SK-N-SH treated with all-trans-retinoic acid at 6 μM for 48 hours (cell line): Measurements from ENCODE around the gene DPM3.

Experiments
- CREB5 ChIP-seq: fragments of 250-450 bp; sonication (Bioruptor Pico); IDR thresholded peaks from 2 replicates; pipeline ENCODE4 v1.5.1; 2020; ENCODE audit warnings: low read depth, mild to moderate bottlenecking, moderate library complexity
- CSDC2 ChIP-seq: fragments of 250-450 bp; sonication (Bioruptor Pico); IDR thresholded peaks from 2 replicates; pipeline ENCODE4 v1.5.0; 2020; ENCODE audit warnings: mild to moderate bottlenecking, moderate library complexity
- ESRRG ChIP-seq: fragments of 250-450 bp; sonication (Bioruptor Pico); IDR thresholded peaks from 2 replicates; pipeline ENCODE4 v1.6.1; 2021; ENCODE audit warnings: mild to moderate bottlenecking
- OSR1 ChIP-seq: fragments of 250-450 bp; sonication (Bioruptor Pico); IDR thresholded peaks from 2 replicates; pipeline ENCODE4 v1.8.0; 2022; ENCODE audit warnings: moderate library complexity, mild to moderate bottlenecking, inconsistent platforms
- POU6F1 ChIP-seq: fragments of 250-450 bp; sonication (Bioruptor Pico); IDR thresholded peaks from 2 replicates; pipeline ENCODE4 v1.8.0; 2021; ENCODE audit warnings: low read depth, mild to moderate bottlenecking, moderate library complexity, borderline replicate concordance
- PPARA ChIP-seq: fragments of 250-450 bp; sonication (Bioruptor Pico); IDR thresholded peaks from 2 replicates; pipeline ENCODE4 v1.5.0; 2020; ENCODE audit warnings: mild to moderate bottlenecking, borderline replicate concordance
- RARB ChIP-seq: fragments of 250-450 bp; sonication (Bioruptor Pico); IDR thresholded peaks from 2 replicates; pipeline ENCODE4 v1.8.0; 2021; ENCODE audit warnings: mild to moderate bottlenecking, moderate library complexity
- SNAI2 ChIP-seq: fragments of 250-450 bp; sonication (Bioruptor Pico); IDR thresholded peaks from 2 replicates; pipeline ENCODE4 v1.5.0; 2020; ENCODE audit warnings: mild to moderate bottlenecking, moderate library complexity
- TSHZ2 ChIP-seq: fragments of 250-450 bp; sonication (Bioruptor Pico); IDR thresholded peaks from 2 replicates; pipeline ENCODE4 v1.5.0; 2020; ENCODE audit warnings: mild to moderate bottlenecking, moderate library complexity
- ZFP3 ChIP-seq: fragments of 250-450 bp; sonication (Bioruptor Pico); IDR thresholded peaks from 2 replicates; pipeline ENCODE4 v1.5.0; 2020; ENCODE audit warnings: mild to moderate bottlenecking, moderate library complexity
- ZFP30 ChIP-seq: fragments of 450-650 bp; formaldehyde crosslinking; IDR thresholded peaks from 2 replicates; pipeline ENCODE4 v1.5.0; 2022; ENCODE audit warnings: mild to moderate bottlenecking, moderate library complexity
- ZNF565 ChIP-seq: fragments of 450-650 bp; formaldehyde crosslinking; conservative IDR thresholded peaks from 2 replicates; pipeline ENCODE4 v1.5.0; 2020; ENCODE audit warnings: low read depth, mild to moderate bottlenecking, moderate library complexity
- ZNF8 ChIP-seq: fragments of 450-650 bp; formaldehyde crosslinking; IDR thresholded peaks from 2 replicates; pipeline ENCODE4 v1.5.0; 2020; ENCODE audit warnings: mild to moderate bottlenecking, moderate library complexity

- TF ChIP-seq CSDC2 (CRISPR knock-in tag) (no peak), OSR1 (CRISPR knock-in tag) (no peak), ZNF8 (CRISPR knock-in tag) (no peak), PPARA (no peak), ZFP3 (CRISPR knock-in tag) (no peak), ZFP30 (CRISPR knock-in tag) (no peak), ZNF565 (CRISPR knock-in tag) (no peak), ESRRG (no peak), RARB (CRISPR knock-in tag) (no peak), SNAI2 (CRISPR knock-in tag) (no peak), POU6F1 (no peak), TSHZ2 (CRISPR knock-in tag) (no peak), CREB5 (CRISPR knock-in tag) (no peak)
These were observed 4.8 kb downstream of the DPM3 start, which contains the start of gene SLC50A1 for GRCh38 chr1:155135415-155136028.
